Measurements from ENCODE around the gene NDUFA13.
A peak's percentile ranks its signal among the peaks of the same experiment; 100 is the strongest.
"Not testable (repeated sequence)": the region's sequence is repeated elsewhere in the genome, so short reads cannot be mapped to it uniquely, and the experiment has no call there.

The NDUFA13 gene

GRCh38 chr19:19515642-19516519 is at the start of gene NDUFA13:
NDUFA13 (plus strand) TSS chr19:19516225; CDS start chr19:19516239, 14 bp downstream.
- DNase-seq (ENCODE audit: low spot score), result peak; percentile 93

DNA sequence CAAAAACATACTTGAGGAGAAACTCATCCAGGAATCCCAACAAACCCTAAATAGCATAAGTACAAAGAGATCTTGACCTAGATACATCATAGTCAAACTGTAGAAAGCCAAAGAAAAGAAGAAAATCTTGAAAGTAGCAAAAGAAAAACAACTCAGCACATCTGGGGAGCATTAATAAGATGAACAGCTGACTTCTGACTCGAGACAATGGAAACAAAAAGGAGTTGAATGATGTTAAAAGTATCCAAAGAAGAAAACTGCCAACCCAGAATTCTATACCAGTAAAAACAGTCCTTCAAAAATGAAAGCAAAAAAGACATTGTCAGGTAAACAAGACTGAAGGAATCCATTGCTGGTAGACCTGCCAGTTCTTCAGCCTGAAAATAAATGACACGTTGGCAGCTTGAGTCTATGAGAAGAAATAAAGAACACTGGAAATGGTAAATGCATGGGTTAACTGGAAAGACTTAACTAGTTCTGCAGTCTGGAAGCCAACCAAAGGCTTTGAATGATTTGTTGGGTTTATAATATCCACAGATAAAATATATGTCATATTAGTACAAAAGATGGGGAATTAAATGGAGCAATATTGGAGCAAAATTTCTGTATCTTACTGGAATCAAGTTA is 47.5 kb upstream of the NDUFA13 start:
- no peak for DNase-seq (ENCODE audit: low spot score)

GRCh38 chr19:19470579-19470978 is 45.4 kb upstream of the NDUFA13 start:
- no peak for DNase-seq (ENCODE audit: low spot score)

- no peak for DNase-seq (ENCODE audit: low spot score)
Observed at GRCh38 chr19:19471682-19472081, 44.3 kb upstream of the NDUFA13 start.

- DNase-seq (ENCODE audit: low spot score), result not testable (repeated sequence)
Observed at GRCh38 chr19:19472106-19472505, 43.9 kb upstream of the NDUFA13 start.

DNA sequence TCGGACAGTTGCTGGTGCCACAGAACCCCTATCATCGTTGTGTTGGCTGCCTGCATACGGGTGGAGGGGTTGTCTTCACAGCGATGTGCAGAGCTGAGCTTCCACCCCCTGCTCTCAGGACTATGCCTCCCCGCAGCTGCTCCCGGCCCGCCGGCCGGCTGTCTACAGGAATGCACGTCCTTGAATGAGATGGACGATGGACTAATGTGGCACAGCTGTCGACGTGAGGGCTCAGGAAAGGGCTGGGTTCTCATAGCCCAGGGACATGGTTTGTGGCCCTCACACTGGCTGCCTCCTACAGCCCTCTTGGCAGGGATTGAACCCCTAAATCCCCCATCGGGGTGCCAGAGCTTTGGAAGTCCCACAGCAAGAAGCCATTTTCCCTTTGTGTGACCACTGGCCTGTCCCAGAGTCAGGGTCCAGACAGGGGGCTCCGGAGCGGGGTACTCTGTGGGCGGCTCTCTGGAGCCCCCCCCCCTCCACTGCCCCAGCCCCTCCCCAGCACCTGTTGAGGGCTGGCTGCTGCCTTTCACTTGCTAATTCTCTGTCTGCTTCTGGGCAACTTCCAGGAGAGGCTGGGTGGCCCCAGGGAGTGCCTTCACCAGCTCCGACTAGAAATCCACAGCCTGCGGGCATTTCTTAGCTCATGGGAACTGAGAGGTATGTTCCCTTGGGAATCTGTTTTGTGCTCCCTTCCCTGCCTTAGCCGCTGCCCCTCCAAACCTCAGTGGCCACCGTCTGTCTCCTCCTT is 40.8 kb upstream of the NDUFA13 start:
- DNase-seq (ENCODE audit: low spot score), result peak; percentile 59

DNA sequence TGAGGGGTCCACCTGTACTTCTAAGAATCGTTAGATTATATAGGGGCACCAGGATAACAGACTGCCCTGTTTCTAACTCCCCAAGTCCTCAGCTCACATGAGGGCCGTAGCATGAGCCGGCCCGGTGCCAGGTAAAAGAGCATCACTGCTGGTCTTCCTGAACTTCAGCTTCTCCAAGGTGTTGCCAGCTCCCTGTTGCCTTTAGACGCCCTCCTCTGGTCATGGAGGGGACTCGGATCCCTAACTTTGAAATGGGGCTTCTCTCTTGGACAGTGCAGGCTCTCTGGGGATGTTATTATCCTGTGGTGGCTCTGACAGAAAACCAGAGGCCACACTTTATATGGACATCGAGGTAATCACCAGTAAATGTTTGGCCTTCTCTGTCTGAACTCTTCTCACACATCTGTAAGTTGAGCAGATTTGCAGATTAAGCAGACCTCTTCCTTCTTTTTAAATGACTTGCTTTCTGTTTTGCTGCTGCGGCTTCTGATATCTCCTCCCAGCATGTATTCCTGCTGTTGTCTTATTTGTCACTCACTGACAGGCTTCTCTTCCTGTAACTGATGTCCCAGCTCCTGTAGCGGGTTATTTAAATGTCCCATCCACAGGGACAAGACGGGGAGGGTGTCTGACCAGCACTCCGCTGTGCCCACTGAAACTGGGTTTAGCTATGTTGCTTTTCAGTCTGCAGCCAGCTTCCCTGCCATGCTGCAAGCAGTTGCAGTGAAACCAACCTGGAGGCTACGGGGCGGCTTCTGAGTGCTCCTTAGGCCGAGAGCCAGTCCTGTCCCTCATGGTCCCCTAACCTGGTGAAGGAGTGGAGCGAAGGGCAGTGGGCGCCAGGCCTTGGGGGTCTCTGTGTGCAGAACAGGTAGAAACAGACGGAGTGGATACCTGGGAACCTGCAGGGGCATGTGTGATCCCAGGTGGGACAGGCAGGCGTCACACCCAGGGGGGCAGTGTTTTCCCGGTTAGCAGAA is 39.9 kb upstream of the NDUFA13 start:
- DNase-seq (ENCODE audit: low spot score), result peak; percentile 64

GRCh38 chr19:19477705-19478383 is 38.2 kb upstream of the NDUFA13 start:
- DNase-seq (ENCODE audit: low spot score), result no peak

- no peak for DNase-seq (ENCODE audit: low spot score)
Observed at GRCh38 chr19:19480688-19481087, 35.3 kb upstream of the NDUFA13 start.

DNA sequence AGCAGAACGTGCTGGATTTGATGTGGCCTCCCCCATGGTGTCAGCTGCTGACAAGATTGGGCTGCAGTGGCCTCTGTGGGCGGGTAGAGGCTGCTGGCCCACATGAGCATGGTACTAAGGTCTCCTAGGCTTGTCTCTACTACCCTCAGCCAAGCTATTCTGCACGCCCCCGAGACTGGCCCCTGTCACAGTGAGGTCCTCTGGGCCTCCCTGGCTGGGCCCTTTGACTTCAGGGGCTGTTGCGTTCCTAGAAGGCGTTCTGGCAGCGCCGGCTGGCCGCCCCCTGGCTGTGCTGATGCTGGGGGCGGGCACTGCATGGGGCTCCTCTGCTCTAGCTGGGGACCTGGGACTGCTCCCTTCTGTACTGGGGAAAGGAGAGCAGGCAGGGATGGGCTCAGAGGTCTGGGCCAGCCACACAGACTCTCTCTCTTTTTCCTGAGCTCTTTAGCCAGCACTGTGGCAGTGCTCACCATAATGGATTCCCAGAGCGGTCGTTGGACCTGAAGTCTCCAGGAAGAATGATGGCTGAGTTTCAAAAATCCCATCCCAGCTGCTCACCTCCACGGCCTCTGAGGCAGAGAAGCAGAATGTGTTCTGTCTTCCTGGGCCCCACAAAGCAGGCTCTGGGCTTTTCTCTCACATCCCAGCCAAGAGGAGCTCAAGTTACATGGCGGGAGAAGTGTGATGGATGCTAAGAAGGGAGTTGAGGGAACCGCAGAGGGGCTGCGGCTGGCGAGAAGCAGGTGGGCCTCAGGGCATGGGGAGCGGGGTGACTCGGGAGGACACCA is 33.0 kb upstream of the NDUFA13 start:
- DNase-seq (ENCODE audit: low spot score), result no peak

GRCh38 chr19:19485161-19485997 is 30.6 kb upstream of the NDUFA13 start:
- no peak for DNase-seq (ENCODE audit: low spot score)

DNA sequence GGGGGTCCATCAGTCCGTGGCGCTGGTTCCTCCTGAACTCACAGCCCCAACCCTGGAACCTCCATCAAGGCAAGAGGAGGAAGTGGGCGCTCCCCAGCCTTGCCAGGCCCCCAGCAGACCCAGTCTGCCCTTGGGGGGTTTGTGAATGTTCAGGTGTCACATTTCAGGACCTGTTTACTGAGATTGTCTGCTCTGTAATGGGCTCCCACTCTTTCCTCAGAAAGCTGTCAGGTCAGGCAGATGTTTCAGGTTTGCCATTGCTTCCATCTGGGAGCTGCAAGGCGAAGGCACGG is 30.1 kb upstream of the NDUFA13 start:
- DNase-seq (ENCODE audit: low spot score), result no peak

DNA sequence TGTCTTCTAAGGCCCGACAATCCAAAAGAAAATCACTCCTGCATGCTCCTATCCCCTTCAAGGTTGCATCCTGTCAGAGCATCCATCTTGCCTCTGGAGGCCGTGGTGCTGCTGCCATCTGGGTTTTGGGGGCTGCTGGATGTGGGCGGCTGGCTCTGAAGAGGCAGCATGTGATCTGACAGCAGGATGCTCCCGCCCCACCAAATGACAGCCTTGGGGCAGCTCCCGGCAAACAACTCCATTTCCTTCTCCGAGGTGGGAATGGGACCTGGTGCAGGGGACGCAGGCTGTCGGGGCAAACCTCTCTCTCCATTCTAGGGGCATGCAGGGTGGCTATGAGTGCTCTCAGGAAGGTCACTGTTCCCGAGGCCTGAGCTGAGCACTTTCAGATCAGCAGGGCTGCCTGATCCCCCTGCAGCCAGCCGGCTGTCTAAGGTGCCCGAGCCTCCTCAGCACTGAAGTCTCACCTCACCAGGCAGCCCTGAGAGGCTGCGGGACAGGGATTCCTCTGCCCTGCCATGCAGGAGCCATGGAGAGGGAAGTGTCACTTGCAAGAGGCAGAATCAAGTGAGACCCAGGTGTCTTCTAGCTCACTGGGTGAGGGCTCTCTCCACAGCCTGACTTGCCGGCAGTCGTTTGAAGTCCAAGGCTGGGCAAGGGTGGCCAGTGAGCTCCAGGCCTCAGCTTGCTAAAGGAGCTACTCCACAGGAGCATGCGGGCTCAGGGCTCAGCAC is 29.5 kb upstream of the NDUFA13 start:
- DNase-seq (ENCODE audit: low spot score), result no peak

- no peak for DNase-seq (ENCODE audit: low spot score)
Observed at GRCh38 chr19:19487077-19487949, 28.7 kb upstream of the NDUFA13 start.

- DNase-seq (ENCODE audit: low spot score), result no peak
Observed at GRCh38 chr19:19487950-19488874, 27.8 kb upstream of the NDUFA13 start.

GRCh38 chr19:19488875-19489690 is 26.9 kb upstream of the NDUFA13 start:
- peak; percentile 83 for DNase-seq (ENCODE audit: low spot score)

Data from iPS-NIHi11 (cell line).